Hepatocyte (in vitro differentiated cells): Measurements from ENCODE around the gene TGIF2LX. TPM values are rescaled to one million over a fixed set of nuclear protein-coding genes. Genes with fewer than 3 reads are reported as not detected.
"Not testable (repeated sequence)": the region's sequence is repeated elsewhere in the genome, so short reads cannot be mapped to it uniquely, and the experiment has no call there.

Experiments
- DNase-seq: peaks from one replicate; pipeline ENCODE4 v3.0.0-alpha.2; 2016; ENCODE audit warnings: low spot score
- H2AFZ ChIP-seq: fragments of 200-600 bp; sonication (generic); 2 replicates; pipeline ENCODE4 v1.6.0; 2016; ENCODE audit warnings: antibody characterized with exemption, mild to moderate bottlenecking
- H3K27ac ChIP-seq: fragments of 200-600 bp; sonication (generic); 2 replicates; pipeline ENCODE4 v1.5.1; 2016; ENCODE audit warnings: mild to moderate bottlenecking
- H3K27me3 ChIP-seq: fragments of 200-600 bp; sonication (generic); 2 replicates; pipeline ENCODE4 v1.6.1; 2016
- H3K36me3 ChIP-seq: fragments of 200-600 bp; sonication (generic); replicated peaks from 2 replicates; pipeline ENCODE4 v1.5.1; 2016; ENCODE audit warnings: low read depth; ENCODE audit not compliant: insufficient read depth
- H3K4me1 ChIP-seq: fragments of 200-600 bp; sonication (generic); 2 replicates; pipeline ENCODE4 v1.5.1; 2016; ENCODE audit warnings: mild to moderate bottlenecking, moderate library complexity; ENCODE audit not compliant: insufficient read depth
- H3K4me2 ChIP-seq: fragments of 200-600 bp; sonication (generic); 2 replicates; pipeline ENCODE4 v1.6.0; 2016
- H3K4me3 ChIP-seq: fragments of 200-600 bp; sonication (generic); 2 replicates; pipeline ENCODE4 v1.5.1; 2016; ENCODE audit warnings: mild to moderate bottlenecking
- H3K79me2 ChIP-seq: fragments of 200-600 bp; sonication (generic); 2 replicates; pipeline ENCODE4 v1.6.0; 2017; ENCODE audit warnings: mild to moderate bottlenecking
- H3K9me2 ChIP-seq: fragments of 200-600 bp; sonication (generic); replicated peaks from 2 replicates; pipeline ENCODE4 v1.6.0; 2017; ENCODE audit warnings: mild to moderate bottlenecking; ENCODE audit not compliant: insufficient read depth
- H3K9me3 ChIP-seq: fragments of 200-600 bp; sonication (generic); 2 replicates; pipeline ENCODE4 v1.5.1; 2016; ENCODE audit warnings: low read depth, mild to moderate bottlenecking
- H4K20me1 ChIP-seq: fragments of 200-600 bp; sonication (generic); 2 replicates; pipeline ENCODE4 v1.6.0; 2016; ENCODE audit warnings: mild to moderate bottlenecking; ENCODE audit not compliant: insufficient read depth, poor library complexity, severe bottlenecking
- WGBS: methylation state at CpG from one replicate; pipeline ENCODE4 v1.1.6; 2016; ENCODE audit warnings: low lambda C conversion rate; ENCODE audit errors: missing lambda C conversion rate; 5-methylcytosine and 5-hydroxymethylcytosine counted together
- polyA plus RNA-seq: library from polyadenylated mRNA; unstranded; fragments of >200 nt; fragmentation: Nextera tagmentation; extraction: Ambion mirVana; gene quantifications from 2 replicates; pipeline ENCODE4 v1.2.1, GENCODE V29; 2016
- total RNA-seq: library from RNA; depleted of rRNA; stranded (reverse); fragments of >200 nt; gene quantifications from 2 replicates; pipeline ENCODE4 v1.2.3, GENCODE V29; 2014

TGIF2LX gene
- total RNA-seq (not detected in 2 replicates), polyA plus RNA-seq (not detected in 2 replicates)

GRCh38 chrX:89921665-89922064 is at the start of gene TGIF2LX:
TSS of gene TGIF2LX (plus strand) at chrX:89921908. CDS start at chrX:89922086, 178 bp downstream.
- H3K9me3 ChIP-seq: not testable (repeated sequence)

GRCh38 chrX:89922338-89922934 is 728 bp downstream of the TGIF2LX start:
- not testable (repeated sequence) for H3K9me3 ChIP-seq, H2AFZ ChIP-seq, H3K4me2 ChIP-seq, H3K4me3 ChIP-seq, H3K79me2 ChIP-seq, H3K9me2 ChIP-seq, H3K27me3 ChIP-seq, H4K20me1 ChIP-seq, H3K36me3 ChIP-seq, H3K27ac ChIP-seq, DNase-seq, H3K4me1 ChIP-seq
- WGBS: 92% methylated on average over 18 of the region's 18 CpGs

More at GRCh38 chrX:89921665-89922064, at the start of gene TGIF2LX:
- H3K27me3 ChIP-seq, DNase-seq, H3K36me3 ChIP-seq, H4K20me1 ChIP-seq, H3K79me2 ChIP-seq, H3K4me3 ChIP-seq, H3K9me2 ChIP-seq, H2AFZ ChIP-seq, H3K27ac ChIP-seq, H3K4me2 ChIP-seq, H3K4me1 ChIP-seq: not testable (repeated sequence)
- 87% methylated on average over 9 of the region's 9 CpGs for WGBS

DNA sequence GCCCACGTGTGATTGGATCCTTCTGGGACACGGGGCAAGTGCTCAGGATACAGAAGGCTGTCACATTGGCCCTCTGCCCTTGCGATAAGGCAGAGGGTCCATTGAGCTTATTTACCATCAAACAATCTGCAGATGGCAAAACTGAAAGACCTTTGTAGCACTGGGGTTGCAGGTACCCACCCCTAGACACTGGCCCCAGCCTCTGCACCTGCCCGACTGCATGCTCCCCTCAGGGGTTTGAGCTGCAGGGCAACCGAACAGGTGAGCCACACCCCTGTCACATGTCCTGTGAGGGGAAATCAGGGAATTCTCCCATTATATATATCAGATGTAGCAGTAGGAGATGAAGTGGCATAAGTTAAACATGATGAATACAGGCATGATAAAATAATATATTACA is 21.4 kb downstream of the TGIF2LX start:
- not testable (repeated sequence) for DNase-seq, H3K4me1 ChIP-seq, H3K36me3 ChIP-seq, H3K27me3 ChIP-seq, H4K20me1 ChIP-seq, H3K4me3 ChIP-seq, H3K9me2 ChIP-seq, H3K9me3 ChIP-seq, H3K79me2 ChIP-seq, H2AFZ ChIP-seq, H3K4me2 ChIP-seq, H3K27ac ChIP-seq
- 88% methylated on average over 5 of the region's 5 CpGs for WGBS

DNA sequence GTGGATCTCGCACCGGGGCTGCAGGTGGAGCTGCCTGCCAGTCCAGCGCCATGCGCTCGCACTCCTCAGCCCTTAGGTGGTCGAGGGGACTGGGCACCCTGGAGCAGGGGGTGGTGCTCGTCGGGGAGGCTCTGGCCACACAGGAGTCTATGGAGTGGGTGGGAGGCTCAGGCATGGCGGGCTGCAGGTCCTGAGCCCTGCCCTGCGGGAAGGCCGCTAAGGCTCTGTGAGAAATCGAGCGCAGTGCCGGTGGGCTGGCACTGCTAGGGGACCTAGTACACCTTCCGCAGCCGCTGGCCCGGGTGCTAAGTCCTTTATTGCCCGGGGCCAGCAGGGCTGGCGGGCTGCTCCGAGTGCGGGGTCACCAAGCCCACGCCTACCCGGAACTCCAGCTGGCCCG is 43.9 kb downstream of the TGIF2LX start:
- H3K4me3 ChIP-seq, H3K79me2 ChIP-seq, H3K27ac ChIP-seq, H3K9me3 ChIP-seq, H3K9me2 ChIP-seq, H3K4me2 ChIP-seq, H2AFZ ChIP-seq, DNase-seq, H3K27me3 ChIP-seq, H3K4me1 ChIP-seq, H4K20me1 ChIP-seq, H3K36me3 ChIP-seq: not testable (repeated sequence)
- 92% methylated on average over 16 of the region's 24 CpGs for WGBS
